Coronary artery (tissue), 2 donors: Measurements from ENCODE around the gene RUSC2.
A peak's percentile ranks its signal among the peaks of the same experiment; 100 is the strongest.

Experiments
- DNase-seq: peaks from one replicate; pipeline ENCODE4 v3.0.0-alpha.2; 2017; ENCODE audit warnings: low spot score
- H3K27ac ChIP-seq, 2 donors: fragments of 200-600 bp; sonication (generic); one replicate each; pipeline ENCODE4 v1.5.1; 2016 to 2019
- H3K4me3 ChIP-seq: fragments of 200-600 bp; sonication (generic); 2 replicates; pipeline ENCODE4 v1.5.1; 2016; ENCODE audit warnings: mild to moderate bottlenecking, moderate library complexity
- TF ChIP-seq, protein P1 (sequence below): fragments of 200-600 bp; sonication (generic); IDR thresholded peaks from one replicate; pipeline ENCODE4 v1.5.1; 2019; ENCODE audit warnings: antibody characterized with exemption

RUSC2 gene

GRCh38 chr9:35538361-35539234, 48.7 kb downstream of the RUSC2 start:
- Histone ChIP-seq H3K27ac (peak overlapping the region; percentile 90 to 95), H3K4me3 (peak overlapping the region; percentile 71)
- peak; percentile 89 for DNase-seq
- TF ChIP-seq, protein P1, sequence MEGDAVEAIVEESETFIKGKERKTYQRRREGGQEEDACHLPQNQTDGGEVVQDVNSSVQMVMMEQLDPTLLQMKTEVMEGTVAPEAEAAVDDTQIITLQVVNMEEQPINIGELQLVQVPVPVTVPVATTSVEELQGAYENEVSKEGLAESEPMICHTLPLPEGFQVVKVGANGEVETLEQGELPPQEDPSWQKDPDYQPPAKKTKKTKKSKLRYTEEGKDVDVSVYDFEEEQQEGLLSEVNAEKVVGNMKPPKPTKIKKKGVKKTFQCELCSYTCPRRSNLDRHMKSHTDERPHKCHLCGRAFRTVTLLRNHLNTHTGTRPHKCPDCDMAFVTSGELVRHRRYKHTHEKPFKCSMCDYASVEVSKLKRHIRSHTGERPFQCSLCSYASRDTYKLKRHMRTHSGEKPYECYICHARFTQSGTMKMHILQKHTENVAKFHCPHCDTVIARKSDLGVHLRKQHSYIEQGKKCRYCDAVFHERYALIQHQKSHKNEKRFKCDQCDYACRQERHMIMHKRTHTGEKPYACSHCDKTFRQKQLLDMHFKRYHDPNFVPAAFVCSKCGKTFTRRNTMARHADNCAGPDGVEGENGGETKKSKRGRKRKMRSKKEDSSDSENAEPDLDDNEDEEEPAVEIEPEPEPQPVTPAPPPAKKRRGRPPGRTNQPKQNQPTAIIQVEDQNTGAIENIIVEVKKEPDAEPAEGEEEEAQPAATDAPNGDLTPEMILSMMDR, result no peak
